GM21529 (cell line): Measurements from ENCODE around the gene SGCB.
"Not testable (repeated sequence)": the region's sequence is repeated elsewhere in the genome, so short reads cannot be mapped to it uniquely, and the experiment has no call there.

ENCODE experiments used
- ATAC-seq: cut with Tn5 transposase; IDR thresholded peaks from one replicate; pipeline ENCODE4 v1.9.1; 2021; ENCODE audit not compliant: unreplicated experiment

The SGCB gene, protein sequence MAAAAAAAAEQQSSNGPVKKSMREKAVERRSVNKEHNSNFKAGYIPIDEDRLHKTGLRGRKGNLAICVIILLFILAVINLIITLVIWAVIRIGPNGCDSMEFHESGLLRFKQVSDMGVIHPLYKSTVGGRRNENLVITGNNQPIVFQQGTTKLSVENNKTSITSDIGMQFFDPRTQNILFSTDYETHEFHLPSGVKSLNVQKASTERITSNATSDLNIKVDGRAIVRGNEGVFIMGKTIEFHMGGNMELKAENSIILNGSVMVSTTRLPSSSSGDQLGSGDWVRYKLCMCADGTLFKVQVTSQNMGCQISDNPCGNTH

DNA sequence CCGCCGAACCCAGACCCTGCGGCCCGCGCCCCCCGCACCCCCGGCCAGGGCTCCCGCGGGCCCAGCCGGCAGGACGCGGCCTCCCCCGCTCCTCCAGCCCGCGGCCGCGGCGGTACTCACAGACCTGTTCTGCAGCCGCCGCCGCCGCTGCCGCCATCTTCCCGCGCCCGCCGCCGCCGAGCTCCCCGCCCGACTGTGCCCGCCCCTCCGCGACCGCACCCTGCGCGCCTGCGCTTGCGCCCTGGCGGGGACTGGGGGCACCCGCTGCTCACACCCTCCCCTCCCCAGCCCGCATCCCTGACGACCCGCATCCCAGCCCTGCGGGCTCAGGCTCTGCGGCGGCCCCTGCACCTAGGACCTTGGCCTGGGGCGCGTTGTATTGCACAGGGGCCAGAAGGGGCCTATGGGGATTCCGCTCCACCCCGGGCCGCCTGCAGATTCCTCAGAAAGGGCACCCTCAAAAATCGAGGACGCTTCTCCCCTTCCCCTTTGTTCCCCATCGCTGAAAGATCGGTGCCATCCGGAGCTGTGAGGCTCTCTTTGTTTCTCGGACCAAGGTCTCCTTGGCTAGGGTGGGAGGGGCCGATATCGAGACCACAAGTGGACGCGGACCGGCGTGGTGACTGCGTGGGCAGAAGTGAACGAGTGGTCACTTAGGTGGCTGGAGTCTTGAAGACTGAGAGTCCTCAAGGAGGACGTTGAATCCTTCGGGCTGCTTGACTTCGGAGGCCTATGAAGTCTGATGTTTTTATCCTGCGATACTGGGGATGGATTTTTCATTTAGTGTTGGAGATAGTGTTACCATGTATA is at the start of gene SGCB:
TSS of gene SGCB (minus strand) at position 197 of the 810 bp plus-strand sequence. CDS start at position 157, 40 bp downstream.
- ATAC-seq: peak; percentile 92

DNA sequence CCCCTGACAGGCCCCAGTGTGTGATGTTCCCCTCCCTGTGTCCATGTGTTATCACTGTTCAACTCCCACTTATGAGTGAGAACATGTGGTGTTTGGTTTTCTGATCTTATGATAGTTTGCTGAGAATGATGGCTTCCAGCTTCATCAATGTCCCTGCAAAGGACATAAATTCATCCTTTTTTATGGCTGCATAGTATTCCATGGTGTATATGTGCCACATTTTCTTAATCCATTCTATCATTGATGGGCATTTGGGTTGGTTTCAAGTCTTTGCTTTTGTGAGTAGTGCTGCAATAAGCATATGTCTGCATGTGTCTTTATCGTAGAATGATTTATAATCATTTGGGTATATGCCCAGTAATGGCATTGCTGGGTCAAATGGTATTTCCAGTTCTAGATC is 48.3 kb upstream of the SGCB start:
- not testable (repeated sequence) for ATAC-seq

DNA sequence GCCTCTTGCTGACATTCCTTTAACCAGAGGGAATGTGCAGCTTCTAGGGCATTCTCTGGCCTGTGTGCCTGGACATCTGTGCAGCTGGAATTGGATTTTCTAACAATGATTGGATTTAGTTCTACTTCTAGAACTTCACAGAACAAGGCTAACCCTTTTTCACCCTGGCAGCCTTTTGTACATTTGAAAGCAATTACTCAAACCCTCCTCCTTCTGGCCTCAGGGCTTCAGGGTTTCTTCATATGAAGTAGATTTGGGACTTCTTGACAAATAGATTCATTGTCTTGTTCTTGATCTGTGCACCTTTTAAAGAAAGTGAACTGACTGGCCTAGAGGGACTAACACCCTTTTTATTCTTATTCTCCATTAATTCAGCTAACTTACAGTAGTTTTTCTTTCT is 43.1 kb upstream of the SGCB start:
- no peak for ATAC-seq

DNA sequence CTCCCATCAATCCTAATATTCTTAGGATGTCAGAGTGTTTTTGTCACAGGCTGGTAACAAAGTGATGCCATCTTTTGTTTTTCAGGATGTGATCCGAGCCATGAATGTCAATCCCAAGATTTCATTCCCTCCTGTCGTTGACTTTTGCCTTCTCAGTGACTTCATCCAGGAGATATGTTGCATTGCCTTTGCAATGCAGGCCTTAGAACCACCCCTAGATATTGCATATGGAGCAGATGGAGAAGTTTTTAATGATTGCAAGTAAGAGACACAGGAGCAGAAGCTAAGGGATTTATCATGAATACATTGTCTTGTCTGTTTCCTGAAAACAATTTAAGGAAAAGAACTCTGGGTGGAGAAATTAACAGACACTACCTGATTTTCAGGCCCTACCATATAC is 41.6 kb upstream of the SGCB start:
- no peak for ATAC-seq

DNA sequence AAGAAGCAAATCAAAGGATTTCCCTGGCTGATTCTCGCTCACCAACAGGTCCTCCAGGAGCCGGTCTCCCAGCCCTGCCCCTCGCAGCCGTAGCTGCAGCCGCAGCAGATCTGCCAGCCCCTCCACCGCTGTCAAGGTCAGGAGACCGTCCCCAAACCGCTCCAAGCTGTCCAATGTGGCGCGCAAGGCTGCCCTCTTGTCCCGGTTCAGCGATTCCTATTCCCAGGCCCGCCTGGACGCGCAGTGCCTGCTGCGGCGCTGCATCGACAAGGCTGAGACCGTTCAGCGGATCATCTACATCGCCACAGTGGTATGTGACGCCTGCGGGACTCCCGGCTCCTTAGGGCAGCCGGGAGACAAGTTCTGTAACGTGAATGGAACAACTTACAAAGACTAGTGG is 38.6 kb upstream of the SGCB start:
- no peak for ATAC-seq

DNA sequence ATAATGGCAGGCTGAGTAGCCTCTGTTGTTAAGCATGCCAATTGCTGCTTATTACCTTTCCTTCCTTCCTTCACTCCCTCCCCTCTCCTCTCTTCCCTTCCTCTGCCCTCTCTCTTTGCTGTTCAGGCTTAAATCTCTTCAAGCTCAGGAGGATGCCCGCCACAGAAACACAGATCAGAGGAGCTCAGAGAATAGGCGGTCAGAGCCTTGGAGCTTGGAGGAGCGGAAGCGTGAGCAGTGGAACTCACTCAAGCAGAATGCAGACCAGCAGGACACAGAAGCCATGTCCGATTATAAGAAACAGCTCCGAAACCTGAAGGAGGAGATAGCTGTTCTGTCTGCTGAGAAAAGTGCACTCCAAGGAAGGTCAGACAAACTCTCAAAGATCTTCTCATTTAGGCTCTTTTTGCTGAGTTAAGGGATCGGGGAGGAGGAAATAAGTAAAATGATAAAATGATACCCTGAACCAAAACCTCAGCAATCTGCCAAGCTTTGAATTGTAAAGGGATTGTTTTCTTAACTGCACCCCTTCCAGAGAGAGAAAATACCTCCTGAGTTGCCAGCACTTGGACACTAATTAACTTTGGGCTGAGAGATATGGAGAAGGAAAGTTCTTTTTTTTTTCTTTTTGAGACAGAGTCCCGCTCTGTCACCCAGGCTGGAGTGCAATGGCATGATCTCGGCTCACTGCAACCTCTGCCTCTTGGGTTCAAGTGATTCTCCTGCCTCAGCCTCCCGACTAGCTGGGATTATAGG is 33.9 kb upstream of the SGCB start:
- ATAC-seq: no peak

DNA sequence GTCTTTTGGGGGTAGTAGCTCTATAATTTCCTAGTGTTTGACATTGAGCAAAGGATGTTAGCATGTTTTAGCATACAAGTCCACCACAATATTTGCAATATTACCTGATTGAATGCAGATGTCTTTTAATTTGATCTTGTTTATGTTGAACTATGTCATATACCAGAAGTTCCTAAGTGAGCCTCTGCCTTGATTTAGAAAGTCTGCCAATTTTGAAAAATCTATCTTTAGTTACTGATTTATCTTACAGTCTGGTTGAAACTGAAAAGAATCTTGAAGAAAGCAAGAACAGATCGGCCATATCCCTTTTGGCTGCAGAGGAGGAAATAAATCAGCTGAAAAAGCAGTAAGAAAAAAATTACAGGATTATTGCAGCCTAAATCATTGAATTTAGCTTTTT is 31.5 kb upstream of the SGCB start:
- no peak for ATAC-seq

DNA sequence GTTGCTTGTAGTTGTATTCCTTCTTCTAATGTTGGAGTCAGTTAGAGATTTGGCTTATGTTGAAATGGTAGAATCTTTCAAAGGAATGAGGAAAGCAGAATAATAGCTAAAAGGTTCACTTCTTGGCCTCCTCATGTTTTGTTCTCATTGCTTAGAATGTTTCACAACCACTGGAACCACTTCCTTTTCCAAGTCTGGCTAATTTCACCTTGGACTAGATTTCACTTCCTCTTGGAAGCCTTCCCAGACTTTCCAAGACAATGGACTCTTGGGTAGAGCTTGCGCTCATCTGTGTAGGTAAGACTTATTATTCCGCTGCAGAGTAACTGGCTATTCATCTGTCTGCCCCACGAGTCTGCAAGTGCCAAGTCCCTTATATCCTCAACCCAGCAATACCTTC is 21.3 kb upstream of the SGCB start:
- no peak for ATAC-seq

DNA sequence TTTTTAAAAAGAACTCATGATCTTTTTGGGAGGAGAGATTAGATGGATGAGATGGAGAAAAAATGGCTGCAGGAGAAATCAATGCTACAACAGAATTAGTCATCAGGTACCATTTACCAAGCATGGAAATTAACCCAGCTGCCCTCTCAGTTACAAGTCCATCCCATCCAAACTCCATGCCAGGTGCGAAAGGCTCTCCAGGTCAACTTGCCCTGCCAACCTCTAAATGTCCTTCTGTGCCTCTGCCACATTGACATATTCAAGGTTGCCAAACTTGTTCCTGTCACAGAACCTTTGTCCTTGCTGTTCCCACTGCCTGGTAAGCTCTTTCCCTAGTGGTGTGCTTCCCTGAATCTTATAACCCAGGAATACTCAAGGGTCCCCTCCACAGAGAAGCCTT is 20.2 kb upstream of the SGCB start:
- ATAC-seq: no peak

DNA sequence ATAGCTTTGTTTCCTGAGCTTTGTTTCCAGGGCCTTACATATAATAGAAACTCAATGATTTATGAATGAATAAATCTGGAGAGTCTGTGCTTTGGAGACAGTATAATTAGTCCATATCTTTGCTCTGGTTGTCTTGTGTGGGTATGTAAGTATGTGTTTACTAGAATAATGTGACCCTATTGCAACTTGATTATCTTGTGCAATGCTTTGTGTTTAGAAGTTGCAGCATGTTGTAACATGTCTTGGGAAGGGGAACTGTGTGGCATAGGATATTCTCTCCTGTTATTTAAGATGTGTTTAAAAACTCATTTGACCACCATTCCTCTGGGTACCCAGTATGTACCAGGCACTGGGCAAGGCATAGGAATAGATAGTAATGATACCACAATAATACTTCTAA is 19.1 kb upstream of the SGCB start:
- no peak for ATAC-seq

DNA sequence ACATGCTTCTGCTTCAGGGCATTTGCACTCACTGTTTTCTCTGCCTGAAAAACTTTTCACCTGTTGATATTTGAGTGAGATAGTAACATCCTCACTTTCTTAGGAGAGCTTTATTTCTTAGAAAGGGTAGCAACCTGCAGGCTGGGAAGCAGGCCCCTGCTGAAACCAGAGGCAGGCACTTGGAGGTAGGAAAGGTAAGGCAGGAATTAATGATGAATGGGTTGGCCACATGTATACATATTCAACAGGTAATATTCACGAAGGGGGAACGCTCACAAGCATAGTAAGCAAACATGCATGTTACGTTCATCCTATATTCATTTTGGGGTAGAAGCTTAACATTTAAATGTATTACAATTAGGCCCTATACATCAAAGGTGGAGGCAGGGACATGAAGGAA is 16.2 kb upstream of the SGCB start:
- no peak for ATAC-seq

DNA sequence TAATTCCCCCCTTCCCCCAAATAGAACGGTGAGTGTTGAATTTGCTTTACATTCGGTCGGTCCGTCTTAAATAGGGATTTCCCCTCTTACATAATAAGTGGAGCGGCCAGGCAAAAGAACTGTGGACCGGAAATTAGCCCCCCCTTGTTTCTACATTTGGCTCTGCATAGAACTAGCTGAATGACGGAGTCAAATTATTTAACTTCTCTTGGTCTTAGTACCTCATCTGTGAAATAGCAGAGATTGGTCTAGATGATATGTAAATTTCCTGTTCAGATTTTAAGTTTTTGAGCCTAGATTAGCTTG is 14.3 kb upstream of the SGCB start:
- peak; percentile 67 for ATAC-seq

DNA sequence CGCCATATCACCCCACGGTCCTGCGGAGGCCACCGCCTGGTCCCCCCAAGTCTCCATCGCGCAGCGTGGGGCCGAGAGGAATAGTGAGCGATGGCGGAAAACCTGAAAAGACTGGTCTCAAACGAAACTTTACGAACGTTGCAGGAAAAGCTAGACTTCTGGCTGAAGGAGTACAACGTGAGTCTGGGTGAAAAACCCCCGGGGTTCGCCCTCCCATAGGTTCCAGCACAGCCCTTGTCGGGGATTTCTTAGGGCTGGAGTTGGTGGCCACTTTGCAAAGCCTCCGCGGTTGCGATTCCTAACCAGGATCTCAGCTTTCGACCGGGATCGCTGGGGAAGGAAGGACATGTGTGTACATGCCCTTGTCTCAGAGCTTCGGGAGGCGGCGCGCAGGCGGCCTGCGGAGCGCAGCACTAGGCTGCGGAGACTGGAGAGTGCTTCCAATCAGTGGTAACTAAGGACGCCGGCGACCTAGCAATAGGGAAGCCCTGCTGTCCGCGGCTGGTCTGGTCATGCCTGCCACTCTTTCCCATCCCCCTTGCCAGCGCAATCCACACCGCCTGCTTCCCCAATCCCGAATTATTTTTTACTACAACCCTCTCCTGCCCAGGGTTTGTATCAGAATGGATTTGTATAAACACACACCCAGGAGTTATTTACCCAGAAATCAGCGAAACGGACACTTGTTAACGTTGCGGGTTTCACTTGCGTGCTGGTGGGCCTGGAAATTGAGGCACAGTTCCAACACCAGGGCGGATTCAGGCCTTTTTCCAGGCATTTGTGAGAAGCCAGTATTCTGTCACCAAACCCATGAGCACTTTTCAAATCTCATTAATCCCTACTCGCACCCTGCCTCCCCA is 13.7 kb upstream of the SGCB start:
- peak; percentile 59 for ATAC-seq

DNA sequence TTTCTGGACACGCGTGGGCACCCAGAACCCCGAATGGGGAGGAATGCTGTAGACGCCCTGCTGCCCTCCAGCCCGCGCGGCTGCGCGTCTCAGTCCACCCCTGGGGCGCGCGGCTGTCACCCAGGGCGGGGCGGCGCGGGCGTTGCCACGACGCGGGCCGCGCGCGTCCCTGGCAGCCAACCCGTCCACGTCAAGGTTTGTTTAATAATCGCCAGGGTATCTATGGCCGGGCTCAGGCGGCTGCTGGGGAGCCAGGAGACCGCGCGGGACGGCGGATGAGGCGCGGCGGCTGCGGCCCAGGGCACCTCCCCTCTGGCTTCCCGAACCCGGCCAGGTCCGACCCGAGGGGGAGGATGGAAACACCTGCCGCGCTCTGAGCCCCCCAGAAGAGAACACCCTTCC is 13.1 kb upstream of the SGCB start, which contains the start of gene SPATA18:
TSS of gene SPATA18 (plus strand) at position 92 of the 402 bp plus-strand sequence. CDS start 401 bp downstream, outside the sequence.
- peak; percentile 48 for ATAC-seq

DNA sequence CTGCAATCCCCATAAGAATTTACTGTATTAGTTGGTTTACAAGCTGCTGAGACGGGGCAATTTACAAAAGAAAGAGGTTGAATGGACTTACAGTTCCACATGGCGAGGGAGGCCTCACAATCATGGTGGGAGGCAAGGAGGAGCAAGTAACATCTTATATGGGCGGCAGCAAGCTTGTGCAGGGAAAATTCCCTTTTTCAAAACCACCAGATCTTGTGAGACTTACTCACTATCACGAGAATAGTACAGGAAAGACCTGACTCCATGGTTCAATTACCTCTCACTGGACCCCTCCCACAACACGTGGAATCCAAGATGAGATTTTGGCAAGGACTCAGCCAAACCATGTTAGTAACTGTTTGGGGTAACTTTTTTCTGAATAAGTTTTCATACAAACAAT is 11.2 kb upstream of the SGCB start:
- no peak for ATAC-seq

DNA sequence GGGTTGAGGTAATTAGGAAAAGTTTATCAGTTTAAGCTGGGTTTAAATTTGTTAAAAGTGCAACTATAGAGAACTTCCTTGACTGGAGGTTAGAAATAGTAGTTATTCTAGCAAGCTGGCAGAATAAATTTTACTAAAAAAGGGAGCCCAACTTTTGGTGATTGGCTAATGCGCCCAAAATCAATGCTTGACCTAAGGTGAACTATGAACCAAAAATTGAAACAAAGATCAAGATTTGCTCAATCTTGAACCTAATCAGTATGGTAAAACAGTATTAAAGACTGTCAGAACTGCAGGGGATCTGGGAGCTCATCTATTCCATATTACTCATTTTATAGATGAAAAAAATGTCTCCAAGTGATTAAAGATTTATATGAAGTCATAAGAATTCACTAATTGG is 6.9 kb upstream of the SGCB start:
- ATAC-seq: no peak

DNA sequence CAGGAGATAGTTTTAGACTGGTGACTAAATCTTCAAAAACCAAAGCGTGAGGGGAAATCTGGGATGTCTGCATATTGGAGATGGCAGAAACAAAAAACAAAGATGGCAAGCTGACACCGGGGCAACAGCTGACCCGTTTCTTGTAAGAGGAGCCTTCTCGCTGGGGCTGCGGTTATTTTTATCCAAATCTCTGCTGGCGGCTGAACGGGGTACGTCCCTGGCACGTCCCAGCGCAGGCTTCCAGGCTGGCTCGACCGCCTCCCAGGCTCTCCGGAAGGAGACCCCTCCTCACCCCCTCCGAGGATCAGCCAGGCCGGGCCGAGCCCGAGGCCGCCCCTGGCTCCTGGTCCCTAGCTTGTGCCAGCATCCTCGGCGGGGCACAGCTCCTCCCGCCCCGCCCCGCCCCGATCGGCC is 403 bp downstream of the SGCB start:
- ATAC-seq: peak; percentile 63

DNA sequence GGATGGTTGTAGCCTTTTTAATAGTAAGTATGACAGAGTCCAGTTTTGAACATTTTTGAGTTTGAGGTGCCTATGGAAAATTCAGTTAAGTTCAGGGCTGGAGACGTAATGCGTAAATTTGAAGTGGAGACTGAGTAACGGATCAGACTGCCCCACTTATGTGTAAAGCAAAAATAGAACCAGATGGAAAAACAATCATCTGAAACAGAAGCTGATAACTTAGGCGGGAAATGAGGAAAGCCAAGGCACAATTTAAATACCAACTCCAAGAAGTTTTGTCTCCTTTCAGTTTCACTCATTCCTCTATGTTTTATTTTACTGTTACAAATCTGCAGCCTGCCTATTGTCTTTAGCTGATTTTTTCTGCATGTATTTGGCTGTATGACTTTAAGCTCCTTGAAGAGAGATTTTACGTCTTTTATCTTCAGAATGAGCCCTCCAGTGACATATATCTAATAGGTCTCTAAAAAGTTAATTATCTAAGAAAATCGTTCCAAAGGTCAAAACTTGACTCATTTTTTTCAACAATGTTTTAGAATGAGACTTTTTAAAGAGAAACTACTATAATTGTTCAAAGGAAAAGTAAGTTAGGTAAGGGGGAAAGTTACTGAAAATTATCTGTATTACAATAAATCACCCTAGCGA is 1.1 kb downstream of the SGCB start:
- ATAC-seq: no peak

DNA sequence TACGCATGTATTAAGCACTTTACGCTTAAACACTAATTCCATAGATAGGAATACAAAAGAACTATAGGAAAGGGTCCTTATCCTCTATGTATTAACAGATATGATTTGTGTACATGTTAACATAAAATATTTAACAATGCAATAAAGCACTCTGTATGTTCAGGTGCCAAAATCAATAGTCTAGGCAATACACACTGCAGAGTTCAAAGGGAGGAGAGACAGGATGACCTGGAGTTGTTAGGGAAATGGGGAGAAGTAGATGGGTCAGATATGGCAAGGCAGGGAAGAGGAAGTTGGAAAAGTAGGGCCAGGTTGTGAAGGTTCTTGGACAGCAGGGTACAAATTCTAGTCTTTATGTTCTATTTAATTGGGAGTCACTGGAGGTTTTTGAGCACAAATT is 2.9 kb downstream of the SGCB start:
- no peak for ATAC-seq

DNA sequence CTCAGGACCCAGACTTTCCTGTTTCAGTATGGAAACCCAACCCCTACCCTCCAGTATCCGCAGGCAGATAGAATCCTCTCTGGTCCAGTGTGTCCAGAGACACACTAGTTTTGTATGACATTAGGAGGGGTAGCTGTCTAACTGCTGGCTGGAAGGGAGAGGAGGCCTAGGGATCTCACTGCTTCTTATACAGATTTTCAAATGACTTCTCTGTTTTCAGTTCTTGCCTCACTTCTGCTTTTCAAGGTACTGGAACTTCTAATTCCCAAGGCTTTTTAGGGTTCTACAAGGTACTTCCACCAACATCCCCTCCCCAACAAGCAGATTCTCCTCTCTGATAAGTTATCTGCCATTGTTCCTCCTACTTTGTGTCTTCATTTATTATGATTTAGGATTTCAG is 6.1 kb downstream of the SGCB start:
- ATAC-seq: no peak
